H7 (cell line): Measurements from ENCODE around the gene IGFBP1. TPM values are rescaled to one million over a fixed set of nuclear protein-coding genes. Genes with fewer than 3 reads are reported as not detected.
"Not testable (repeated sequence)": the region's sequence is repeated elsewhere in the genome, so short reads cannot be mapped to it uniquely, and the experiment has no call there.

Source experiments
- DNase-seq: peaks from one replicate; pipeline ENCODE4 v3.0.0; 2012
- H3K27me3 ChIP-seq: 2 replicates; pipeline ENCODE4 v1.6.0; 2011; ENCODE audit warnings: mild to moderate bottlenecking, low read length; ENCODE audit not compliant: control insufficient read depth, insufficient read depth
- H3K36me3 ChIP-seq: replicated peaks from 2 replicates; pipeline ENCODE4 v1.5.1; 2011; ENCODE audit warnings: low read length; ENCODE audit not compliant: control insufficient read depth, insufficient read depth
- H3K4me3 ChIP-seq: 2 replicates; pipeline ENCODE4 v1.5.1; 2011; ENCODE audit warnings: low read depth, mild to moderate bottlenecking, control low read depth, low read length, moderate library complexity; ENCODE audit not compliant: insufficient read depth
- total RNA-seq: library from RNA; depleted of rRNA; stranded (reverse); fragments of >200 nt; shearing (Covaris generic); gene quantifications from 2 replicates; pipeline ENCODE4 v1.2.3, GENCODE V29; 2014; rRNA removed

The IGFBP1 gene
- total RNA-seq, 1 experiment from 2014 or later = not detected

DNA sequence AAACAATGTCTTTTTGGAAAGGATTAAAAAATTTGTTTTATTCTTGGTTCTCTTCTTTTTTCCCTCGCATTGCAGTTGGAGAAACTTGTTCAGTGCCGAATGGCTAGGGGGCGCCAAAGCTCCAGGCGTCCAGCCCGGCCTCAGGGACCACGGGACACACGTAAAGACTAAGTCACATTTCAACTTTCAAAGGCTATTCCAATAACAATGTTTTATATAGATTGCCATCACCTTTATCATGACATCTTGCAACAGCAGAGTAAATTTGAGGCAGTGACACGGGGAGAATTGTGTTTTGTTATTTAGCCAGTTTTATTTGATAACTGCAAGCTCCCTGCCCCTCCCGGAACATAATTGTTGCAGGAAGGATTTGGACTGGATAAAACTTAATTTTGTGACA lies 35.0 kb downstream of the IGFBP1 start:
- H3K4me3 ChIP-seq = no peak overlapping the region
- DNase-seq = peak; percentile 51
- H3K36me3 ChIP-seq = no peaks in the 10 kb centered on the region
- H3K27me3 ChIP-seq = peaks cover 41% of the 10 kb centered on the region

DNA sequence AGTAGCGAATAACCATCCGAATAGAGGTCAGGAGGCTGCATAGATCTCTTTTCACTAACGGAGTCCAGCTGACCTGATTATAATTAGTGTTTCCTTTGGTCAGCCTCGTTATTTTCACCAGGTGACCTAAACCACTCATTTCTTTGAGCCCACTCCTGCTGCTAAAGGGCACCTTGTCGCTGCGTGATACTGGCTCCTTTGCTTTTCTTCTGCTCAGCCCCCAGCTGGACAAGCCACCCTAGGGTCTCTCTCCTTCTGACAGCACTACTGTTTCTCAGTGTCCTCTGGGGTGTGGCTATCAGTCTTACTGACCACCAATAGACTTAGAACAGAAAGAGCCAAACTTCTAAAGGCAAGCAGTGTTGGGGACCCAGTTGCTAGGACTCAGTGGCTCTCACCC lies 35.5 kb downstream of the IGFBP1 start:
- no peaks in the 10 kb centered on the region for H3K36me3 ChIP-seq
- no peak for DNase-seq
- peaks cover 35% of the 10 kb centered on the region for H3K27me3 ChIP-seq
- no peak overlapping the region for H3K4me3 ChIP-seq

DNA sequence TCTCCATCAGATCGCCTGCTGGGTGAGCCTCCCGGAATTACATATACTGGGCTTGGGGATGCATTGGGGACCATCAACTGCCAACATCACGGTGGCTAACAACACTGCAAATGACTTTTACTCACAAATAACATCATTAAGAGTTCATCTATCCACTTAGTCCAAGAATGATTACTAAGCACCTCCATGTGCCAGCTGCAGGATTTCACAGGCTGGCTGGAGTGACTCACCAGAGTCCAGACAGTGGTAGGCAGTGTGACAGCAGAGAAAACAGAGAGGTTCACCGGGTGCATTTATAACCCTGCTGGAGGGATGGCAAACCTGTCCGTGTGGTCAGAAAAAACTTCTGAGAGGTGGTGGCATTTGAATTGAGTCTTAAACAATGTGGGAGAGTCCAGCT lies 36.0 kb downstream of the IGFBP1 start:
- Histone ChIP-seq H3K27me3 (peaks cover 31% of the 10 kb centered on the region), H3K4me3 (no peak overlapping the region), H3K36me3 (no peaks in the 10 kb centered on the region)
- DNase-seq = no peak

DNA sequence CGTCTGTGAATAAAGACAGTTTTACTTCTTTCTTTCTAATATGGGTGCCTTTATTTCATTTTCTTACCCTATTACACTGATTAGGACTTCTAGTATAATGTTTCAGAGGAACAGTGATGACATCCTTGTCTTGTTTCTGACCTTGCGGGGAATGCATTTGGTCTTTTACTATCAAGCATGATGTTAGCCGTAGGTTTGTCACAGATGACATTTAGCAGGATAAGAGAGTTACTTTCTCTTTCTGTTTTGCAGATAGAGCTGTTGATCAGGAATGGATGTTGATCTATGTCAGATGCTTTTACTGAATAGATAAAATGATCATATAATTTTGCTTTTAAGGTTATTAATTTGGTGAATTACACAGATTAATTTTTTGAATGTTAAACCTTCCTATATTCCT lies 39.4 kb downstream of the IGFBP1 start:
- Histone ChIP-seq H3K36me3 (no peaks in the 10 kb centered on the region), H3K27me3 (no peaks in the 10 kb centered on the region; the same call in 1 of the 2 replicates), H3K4me3 (no peak overlapping the region)
- DNase-seq = no peak

DNA sequence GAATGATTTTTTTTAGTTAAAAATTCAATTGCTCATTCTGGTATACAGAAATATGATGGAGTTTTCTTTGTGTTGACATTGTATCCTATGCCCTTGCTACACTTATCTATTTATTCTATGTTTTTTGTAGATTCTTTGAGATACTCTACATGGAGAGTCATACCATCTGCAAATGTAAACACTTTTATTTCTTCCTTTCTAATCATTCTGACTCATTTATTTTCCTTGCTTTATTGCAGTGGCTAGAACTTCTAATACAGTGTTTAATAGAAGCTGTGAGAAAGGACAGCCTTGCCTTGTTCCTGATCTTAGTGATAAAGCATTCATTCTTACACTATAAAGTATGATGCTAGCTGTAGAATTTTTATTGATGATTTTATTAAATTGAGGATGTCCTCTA lies 42.7 kb downstream of the IGFBP1 start:
- H3K4me3 ChIP-seq = no peak overlapping the region
- DNase-seq = no peak
- H3K27me3 ChIP-seq = no peaks in the 10 kb centered on the region
- no peaks in the 10 kb centered on the region for H3K36me3 ChIP-seq

DNA sequence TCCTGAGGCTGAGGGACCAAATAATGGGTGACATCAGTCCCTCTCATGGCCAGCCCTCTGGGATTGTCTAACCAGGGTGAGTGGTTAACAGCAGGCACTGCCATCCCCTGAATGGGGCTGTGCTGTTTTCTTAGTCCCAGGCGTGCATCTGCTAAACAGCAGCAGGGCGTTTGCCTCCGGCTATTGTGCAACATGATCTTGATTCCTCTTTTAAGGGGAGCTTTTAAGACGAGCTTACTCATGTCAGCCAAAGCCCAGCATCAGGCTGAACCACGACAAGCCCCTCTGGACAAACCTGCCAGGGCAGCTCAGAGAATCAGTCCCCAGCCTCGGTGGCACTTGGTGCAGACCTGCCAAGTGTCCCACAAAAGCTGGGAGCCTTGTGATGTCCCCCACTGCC lies 49.0 kb downstream of the IGFBP1 start:
- no peak for DNase-seq
- no peak overlapping the region for H3K4me3 ChIP-seq
- no peaks in the 10 kb centered on the region for H3K27me3 ChIP-seq
- no peaks in the 10 kb centered on the region for H3K36me3 ChIP-seq

DNA sequence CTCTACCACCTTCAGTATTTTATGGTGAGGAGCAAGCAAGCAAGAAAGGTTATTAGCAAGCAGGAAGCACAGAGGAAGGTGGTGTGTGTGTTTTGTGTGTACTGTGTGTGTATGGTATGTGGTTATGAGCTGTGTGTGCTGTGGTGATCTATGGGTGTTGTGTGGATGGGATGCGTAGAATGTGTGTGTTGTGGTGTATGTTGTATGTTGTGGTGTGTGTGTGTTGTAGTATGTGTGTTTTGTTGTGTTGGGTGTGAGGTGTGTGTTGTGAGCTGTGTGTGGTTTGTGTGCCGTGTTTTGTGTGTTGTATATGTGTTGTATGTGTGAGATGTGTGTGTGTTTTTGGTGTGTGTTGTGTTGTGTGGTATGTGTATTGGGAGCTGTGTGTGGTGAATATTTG lies 49.6 kb downstream of the IGFBP1 start:
- DNase-seq = no peak
- Histone ChIP-seq H3K36me3 (no peaks in the 10 kb centered on the region), H3K4me3 (no peak overlapping the region), H3K27me3 (no peaks in the 10 kb centered on the region)

DNA sequence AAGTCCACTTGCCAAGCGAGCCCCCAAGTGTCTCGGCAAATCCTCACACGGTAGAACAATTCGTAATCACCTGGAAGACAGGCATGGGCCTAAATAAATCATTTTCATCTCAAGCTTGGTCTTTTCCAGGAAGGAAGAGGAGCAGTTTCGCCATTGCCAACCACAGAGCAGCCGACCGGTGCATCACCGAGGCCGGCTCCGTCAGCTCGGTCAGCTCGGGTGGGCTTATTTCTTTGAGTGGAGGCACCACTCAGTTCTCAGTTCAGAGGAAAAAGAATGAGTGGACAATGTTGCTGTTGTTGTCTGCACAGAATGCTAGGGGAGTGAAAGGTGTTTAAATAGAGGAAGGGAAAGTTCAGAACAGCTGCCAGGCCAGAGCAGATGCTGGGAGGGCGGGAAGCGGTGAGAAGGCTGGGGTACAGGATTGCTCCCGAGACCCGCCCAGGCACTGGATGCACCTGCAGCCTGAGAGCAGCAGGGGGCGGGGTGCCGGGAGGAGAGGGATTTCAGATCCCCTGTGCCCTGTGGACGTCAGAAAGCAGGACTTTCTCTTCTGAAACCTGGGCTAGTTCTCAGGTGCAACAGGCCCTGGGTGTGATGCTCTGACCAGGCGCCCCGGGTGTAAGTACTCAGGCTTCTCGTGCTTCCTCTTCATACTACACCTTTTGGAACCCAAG lies 50.5 kb downstream of the IGFBP1 start:
- H3K4me3 ChIP-seq = no peak overlapping the region
- peak; percentile 76 for DNase-seq
- no peaks in the 10 kb centered on the region for H3K36me3 ChIP-seq
- no peaks in the 10 kb centered on the region for H3K27me3 ChIP-seq

DNA sequence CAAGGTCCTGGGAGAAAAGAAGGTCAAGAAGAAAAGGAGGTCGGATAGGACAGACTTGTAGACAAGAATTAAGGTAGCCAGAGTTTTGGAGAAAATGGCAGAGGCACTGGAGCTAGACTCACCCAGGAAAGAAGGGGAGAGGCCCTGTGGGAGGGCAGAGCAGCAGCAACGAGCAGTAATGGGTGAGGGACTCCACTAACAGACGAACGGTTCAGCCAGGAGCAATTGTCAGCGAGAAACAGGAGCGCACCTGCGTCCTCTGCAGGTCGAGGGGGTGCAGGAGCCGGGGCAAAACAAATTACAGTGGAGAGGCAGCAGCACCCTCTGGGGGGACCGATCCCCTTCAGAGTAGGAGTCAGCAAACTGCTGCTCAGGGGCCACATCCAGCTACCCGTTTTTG lies 51.3 kb downstream of the IGFBP1 start:
- H3K4me3 ChIP-seq = no peak overlapping the region
- no peak for DNase-seq
- H3K27me3 ChIP-seq = no peaks in the 10 kb centered on the region
- no peaks in the 10 kb centered on the region for H3K36me3 ChIP-seq

DNA sequence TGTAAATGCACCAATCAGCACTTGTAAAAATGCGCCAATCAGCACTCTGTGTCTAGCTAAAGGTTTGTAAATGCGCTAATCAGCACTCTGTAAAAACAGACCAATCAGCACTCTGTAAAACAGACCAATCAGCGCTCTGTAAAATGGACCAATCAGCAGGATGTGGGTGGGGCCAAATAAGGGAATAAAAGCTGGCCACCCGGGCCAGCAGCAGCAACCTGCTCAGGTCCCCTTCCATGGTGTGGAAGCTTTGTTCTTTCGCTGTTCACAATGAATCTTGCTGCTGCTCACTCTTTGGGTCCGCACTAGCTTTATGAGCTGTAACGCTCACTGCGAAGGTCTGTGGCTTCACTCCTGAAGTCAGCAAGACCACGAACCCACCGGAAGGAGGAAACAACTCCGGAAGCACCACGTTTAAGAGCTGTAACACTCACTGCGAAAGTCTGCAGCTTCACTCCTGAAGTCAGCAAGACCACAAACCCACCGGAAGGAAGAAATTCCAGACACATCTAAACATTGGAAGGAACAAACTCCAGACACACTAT lies 52.0 kb downstream of the IGFBP1 start:
- not testable (repeated sequence) for H3K4me3 ChIP-seq, H3K27me3 ChIP-seq, DNase-seq, H3K36me3 ChIP-seq

DNA sequence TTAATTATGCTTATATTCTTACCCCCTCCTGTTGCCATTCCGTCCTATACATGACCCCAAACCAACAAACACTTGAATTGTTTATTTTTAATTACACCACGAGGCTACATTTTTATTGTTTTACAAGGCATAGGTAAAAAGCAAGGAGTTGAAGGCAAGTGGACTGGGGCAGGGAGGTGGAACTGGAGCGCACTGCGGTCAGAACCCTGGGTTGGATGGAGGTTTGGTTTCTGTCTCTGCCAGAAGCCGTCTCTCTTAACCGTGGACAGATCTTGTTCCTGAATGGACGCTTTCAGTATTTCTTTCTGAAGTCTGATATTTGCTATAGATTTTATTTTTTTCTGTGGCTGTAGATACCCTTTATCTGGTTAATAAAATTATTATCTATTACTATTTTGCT lies 52.7 kb downstream of the IGFBP1 start:
- Histone ChIP-seq H3K36me3 (no peaks in the 10 kb centered on the region), H3K4me3 (no peak overlapping the region), H3K27me3 (no peaks in the 10 kb centered on the region)
- no peak for DNase-seq

Other genes starting within 250 kb of the IGFBP1 start
- gene CCDC201, start 15.4 kb upstream of the IGFBP1 start, total RNA-seq = not detected in 2 replicates
- 2.7 and 5.6 TPM in 2 replicates for gene IGFBP3, start 32.8 kb downstream of the IGFBP1 start, total RNA-seq